NAMALWA (cell line): Measurements from ENCODE around the gene USP20.
A peak's percentile ranks its signal among the peaks of the same experiment; 100 is the strongest.
"Not testable (repeated sequence)": the region's sequence is repeated elsewhere in the genome, so short reads cannot be mapped to it uniquely, and the experiment has no call there.

Source experiments
- DNase-seq: peaks from one replicate; pipeline ENCODE4 v3.0.0-alpha.2; 2015; ENCODE audit warnings: low spot score

Gene USP20

DNA sequence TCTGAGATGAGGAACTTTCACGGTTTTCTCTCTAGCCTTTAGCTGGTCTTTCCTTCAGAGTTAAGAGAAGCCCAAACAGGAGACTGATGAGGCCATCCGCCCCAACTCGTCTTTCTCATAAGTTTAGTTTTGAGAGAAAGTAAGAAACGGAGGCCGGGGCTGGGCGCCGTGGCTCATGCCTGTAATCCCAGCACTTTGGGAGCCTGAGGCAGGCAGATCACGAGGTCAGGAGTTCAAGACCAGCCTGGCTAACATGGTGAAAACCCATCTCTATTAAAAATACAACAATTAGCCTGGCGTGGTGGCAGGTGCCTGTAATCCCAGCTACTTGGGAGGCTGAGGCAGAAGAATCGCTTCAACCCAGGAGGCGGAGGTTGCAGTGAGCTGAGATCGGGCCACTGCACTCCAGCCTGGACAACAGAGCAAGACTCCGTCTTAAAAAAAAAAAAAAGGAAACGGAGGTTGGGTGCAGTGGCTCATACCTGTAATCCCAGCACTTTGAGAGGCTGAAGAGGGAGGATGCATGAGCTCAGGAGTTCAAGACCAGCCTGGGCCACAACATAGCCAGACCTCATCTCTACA, 55.6 kb downstream of the USP20 start:
- DNase-seq: not testable (repeated sequence)

DNA sequence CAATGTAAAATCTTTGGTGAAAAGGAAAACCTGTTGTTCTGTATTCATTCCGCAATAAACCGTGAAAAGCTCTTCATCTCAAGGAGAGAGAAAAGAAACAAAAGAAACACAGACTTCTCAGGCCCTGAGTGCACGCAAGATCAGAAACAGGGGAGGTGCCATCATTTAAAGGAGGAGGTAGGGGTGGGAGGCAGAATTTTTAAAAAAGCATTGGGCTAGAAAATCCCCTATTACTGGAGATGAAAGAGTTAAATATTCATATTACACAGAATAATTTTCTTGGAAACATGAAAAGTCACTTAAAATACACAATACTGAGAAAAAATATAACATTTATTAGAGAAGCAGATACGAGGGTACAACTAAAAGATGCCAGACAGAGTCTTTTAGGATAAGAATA, 56.3 kb downstream of the USP20 start:
- no peak for DNase-seq

DNA sequence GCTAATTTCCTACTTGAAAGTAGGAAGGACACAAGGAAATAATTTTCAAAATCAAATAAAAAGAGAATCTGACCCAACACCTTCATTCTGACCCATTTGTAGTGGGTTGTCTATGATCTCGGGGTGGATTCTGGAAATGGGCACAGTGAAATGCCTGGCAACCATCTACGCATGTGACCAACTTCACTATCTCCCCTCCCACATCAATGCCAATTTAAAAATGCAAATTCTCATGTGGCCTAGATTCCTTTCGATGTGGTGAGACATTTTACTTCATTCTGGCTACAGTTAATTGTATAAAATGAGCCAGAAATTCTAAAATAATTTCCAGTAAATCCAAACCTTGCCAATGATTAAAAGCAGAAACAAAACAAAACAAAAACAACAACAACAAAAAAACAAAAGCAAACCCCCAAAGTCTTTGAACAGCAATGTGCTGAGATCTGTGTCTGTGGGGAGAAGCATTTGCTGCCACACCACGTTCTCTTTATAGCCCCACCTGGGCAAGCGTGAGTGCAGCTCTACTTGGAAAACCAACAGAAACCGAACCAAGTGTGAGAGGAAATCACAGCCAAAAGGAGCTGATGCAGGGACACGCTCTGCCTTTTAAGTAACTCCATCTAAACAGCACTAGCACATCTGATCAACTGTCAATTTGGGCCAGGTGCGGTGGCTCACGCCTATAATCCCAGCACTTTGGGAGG, 59.0 kb downstream of the USP20 start:
- peak; percentile 70 for DNase-seq

DNA sequence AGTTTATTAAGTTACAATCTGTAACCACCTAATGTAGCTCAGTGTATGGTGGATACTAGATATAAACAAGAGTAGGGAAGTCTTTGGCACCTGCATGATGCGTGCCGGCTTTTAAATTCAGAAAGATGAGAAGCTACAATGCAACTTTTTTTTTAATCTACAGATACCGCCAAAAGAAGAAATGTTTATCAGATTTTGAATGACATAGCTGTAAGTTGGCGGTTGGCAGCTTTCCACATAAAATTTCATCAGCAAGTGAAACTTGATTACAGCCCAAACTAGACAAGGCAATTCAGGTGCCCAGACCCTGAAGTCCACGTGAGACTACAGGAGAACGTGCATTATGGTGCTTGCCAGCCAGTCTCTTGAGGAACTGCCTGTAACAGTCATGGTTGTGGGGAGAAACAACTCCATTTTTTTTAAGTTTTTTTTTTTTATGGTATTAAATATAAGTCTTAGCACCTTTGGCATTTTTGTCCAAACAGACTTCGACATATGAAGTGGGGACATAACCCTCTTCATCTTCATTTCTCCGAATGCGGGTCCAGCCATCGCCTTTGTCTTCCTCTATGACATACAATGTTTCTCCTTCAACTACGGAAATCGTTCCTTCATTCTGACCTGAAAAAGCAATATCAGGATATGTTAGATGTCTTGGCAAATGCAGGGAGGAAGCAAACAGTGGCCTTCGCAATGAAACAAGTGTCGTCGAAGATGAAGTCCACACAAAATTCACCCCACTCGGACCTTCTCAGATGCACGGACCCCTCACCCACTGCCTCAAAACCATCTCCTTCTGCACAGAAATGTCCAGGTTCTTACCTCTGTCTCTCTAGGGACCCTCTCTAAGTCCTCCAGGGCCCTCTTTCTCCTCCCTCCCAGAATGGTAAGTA, 60.4 kb downstream of the USP20 start:
- peak; percentile 64 for DNase-seq

DNA sequence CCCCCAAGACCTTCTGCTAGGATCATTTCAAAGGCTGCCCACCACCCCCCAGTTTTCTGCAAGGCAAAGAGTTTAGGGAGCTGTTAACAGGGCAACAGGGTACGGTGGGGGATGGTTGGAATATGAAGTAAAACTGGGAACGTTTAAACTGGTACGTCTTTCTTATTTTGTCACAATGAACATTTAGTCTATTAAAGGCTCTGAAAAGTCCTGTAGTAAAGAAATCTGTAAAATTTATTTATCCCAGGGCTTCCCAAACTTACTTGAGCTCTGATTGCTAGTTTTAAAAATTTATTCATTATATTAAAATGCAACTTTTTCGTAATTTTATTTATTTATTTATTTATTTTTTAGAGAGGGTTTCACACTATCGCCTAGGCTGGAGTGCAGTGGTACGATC, 62.0 kb downstream of the USP20 start:
- no peak for DNase-seq

DNA sequence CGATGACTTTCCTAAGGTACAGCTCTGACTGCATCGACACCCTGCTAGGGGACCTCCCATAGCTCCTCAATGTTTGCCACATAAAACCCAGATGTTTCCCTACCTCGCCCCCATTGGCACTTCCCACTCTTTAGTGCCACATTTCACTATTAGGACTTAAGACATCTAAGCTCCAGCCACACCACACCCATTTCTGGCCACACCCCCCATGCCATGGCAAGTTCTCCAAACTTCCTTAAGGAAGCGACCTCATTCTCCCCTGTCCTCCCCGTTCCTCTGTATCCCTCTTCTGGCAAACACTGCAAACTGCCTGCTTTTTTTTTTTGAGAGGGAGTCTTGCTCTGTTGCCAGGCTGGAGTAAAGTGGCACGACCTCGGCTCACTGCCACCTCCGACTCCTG, 62.9 kb downstream of the USP20 start:
- no peak for DNase-seq

DNA sequence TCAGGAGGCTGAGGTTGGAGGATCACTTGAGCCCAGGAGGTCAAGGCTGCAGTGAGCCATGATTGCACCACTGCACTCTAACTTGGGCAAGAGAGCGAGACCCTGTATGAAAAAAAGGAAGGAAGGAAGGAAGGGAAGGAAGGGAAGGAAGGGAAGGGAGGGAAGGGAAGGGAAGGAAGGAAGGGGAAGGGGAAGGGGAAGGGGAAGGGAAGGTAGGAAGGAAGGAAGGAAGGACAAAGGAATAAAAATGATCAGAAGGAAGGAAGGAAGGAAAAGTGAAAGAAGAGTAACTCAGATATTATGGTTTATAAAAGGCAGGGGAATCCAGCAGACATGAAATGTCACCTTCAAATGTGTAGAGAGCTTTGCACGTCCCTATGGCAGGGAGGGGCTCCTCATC, 64.4 kb downstream of the USP20 start:
- no peak for DNase-seq

DNA sequence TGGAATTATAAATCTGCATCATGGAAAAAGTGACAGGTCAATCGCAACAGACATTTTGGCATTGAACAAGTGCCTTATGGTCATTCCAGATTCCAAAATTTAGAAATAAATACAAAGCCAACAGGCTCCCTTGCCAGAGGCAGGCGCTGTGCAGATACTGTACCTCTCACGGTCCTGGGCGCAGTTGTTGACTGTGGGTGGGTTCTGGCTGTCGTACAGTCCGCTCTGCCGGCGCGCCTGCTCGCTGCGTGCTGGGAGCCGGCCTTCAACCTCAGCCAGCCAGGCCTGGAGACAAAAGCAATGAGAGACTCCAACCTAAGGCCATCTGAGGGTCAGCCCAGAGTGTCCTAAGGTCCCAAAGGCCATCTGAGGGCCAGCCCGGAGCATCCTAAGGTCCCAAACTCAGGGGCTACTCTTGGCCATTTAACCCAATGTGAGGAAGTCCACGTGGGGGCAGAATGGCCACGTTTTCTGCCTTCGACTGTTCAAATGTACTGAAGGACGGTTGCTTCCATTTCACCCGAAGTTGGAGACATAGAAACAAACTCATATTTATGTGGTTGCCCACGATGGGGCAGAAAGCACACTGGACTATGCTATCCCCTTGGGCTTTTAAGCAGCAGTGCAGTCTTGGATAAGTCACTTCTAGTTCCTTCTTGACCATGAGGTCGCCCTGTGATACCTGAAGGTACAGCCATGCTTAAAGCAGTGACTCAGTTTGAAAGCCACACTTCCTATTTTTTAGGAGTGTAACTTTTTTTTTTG, 65.2 kb downstream of the USP20 start:
- DNase-seq: no peak

DNA sequence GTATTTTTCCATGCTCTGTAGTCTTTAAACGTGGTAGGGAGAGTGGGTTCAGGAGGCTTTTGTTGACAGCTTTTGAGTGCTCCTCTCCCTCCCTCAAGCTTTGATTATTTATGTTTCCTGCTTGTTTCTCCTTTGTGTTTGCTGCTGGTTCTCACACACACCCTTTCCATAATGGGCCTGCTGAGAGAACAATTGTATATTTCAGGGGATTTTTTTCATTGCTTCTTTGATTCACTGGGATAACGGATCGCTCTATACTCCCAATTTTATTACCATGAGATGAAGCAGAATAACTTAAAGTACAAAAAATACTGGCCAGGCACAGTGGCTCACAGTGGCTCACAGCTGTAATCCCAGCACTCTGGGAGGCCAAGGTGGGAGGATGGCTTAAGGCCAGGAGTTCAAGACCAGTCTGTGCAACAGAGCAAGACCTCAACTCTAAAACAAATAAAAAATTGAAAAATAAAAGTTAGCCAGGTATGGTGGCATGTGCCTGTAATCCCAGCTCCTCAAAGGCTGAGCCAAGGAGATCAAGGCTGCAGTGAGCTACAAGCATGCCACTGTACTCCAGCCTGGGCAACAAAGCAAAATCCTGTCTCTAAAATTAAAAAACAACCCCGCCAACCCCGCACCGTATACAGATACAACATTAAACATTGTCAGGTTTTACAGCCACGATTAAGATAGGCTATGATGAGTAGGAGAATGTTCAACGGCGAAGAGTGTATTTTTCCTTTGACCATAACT, 66.9 kb downstream of the USP20 start:
- no peak for DNase-seq

DNA sequence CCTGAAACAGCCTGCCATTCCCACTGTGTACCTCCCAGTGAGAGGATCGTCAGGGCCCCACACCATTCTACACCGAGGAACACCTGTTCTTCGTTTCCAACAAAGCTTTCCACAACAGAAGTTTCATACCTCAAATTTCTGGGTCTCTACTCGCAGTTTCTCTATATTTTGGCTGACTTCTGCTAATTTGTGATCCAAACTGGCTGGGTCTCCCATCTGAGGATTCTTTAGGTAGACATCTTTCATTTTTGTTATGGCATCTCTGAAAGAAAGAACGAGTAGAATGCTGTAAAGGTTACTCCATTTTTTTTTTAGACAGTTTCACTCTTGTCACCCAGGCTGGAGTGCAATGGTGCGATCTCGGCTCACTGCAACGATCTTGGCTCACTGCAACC, 67.5 kb downstream of the USP20 start:
- DNase-seq: no peak

DNA sequence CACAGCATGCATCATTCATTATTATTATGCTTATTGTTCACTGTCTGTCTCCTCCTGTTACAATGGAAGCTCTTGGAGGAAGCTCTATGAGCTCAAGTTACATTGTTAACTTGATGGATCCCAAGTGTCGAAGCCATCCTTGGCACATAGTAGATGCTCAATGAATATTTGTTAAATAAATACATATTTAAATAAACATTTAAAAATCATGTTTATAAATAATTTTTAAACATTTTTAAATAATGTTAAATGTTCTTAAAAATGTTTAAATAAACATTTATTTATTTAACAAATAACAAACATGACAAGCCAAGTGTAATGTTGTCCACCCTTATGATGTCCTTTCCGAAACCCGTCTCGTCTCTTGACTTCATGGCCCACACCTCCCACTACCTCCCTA, 69.5 kb downstream of the USP20 start:
- no peak for DNase-seq

DNA sequence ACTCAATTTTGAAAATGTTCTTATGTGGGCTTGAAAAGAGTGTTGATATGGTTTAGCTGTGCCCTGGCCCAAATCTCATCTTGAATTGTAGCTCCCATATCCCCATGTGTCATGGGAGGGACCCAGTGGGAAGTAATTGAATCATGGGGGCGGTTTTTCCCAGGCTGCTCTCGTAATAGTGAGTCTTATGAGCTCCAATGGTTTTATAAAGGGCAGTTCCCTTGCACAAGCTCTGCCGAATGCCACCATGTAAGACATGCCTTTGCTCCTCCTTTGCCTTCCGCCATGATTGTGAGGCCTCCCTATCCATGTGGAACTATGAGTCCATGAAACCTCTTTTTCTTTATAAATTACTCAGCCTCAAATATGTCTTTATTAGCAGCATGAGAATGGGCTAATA, 71.0 kb downstream of the USP20 start:
- no peak for DNase-seq

DNA sequence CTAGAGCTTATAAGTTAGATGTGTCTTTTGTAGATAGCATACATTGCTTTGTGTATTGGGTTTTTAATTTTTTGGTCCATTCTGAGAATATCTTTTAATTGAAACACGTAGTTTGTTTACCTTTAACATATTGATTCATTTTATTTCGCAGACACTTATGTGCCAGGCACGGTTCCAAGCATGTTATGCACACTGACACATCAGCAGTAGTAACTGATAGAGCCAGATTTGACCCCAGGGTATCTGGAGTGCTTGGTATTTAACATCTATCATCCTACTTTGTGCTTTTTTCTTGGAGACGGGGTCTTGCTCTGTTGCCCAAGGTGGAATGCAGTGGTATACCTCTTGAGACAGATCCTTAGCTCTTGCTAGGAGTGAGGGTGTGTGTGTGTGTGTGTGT, 71.9 kb downstream of the USP20 start:
- DNase-seq: no peak

DNA sequence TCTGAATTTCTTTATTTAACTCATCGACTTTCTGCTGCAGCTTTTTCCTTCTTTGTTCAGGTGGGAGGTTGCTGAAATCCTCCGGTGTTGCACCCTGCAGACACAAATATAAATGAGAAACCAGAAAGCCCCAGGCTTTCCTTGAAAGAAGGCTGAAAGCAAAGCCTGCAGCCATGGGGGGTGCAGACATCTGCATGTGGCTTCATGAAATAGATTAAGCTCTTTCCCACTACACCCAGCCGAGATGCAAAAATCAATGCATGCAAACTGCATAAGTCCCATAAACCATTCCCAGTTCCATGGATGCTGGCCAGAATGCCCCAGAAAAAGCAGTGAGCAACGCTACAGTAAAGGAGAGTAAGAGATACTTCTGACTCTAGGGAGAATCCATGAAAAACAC, 73.6 kb downstream of the USP20 start:
- no peak for DNase-seq

DNA sequence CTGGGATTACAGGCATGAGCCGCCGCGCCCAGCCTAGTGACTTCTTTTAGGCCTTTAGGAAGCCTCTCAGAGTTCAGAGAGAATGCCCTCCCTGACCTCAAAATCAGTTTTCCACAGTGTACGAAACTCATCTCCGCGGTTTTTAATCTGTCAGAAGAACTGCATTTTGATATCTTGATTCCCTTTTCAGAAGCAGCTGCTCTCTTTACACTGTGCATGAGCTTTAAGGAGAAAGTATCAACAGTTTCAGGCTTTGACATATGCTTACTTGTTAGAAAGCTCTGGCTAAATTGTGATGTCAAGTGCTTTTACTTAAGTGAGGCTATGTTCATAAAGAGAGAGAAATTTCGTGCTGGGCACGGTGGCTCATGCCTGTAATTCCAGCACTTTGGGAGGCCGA, 74.6 kb downstream of the USP20 start:
- DNase-seq: no peak

DNA sequence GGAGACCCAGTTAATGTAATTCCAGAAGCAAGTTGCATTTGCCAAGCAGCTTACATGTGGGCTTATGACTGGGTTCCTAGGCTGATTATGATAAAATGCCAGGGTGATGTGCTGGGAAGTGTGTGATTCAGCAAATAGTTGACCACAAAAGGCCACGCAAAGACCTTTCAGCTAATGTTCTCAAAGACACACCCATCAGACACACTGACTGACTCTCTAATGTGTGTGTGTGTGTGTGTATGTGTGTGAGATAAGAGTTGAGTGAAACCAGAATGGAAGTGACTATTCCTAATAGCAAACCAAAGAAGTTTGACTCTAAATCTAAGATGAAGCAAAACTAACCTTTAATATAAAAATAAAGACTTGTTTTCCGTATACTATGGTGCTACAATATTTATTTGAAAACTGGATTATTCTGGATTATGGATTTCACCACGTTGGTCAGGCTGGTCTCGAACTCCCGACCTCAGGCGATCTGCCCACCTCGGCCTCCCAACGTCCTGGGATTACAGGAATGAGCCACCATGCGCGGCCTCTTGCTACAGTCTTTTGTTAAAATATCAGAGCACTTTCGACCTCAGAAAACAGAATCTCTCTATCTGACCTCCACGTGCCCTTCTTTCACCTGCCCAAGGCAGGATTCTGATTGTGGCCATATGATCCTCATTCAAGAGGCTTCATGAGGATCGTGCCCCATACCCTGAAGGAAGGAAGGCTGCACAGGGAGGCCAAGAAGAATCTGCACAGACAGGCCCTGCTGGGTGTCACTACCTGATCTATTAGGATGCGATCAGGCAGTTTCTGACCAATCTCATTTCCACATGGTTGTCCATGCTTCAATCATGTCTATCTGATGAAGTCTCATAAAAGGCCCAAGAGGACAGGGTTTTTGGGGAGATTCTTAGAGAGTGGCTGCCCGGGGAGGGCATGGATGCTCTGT, 75.6 kb downstream of the USP20 start:
- DNase-seq: no peak

DNA sequence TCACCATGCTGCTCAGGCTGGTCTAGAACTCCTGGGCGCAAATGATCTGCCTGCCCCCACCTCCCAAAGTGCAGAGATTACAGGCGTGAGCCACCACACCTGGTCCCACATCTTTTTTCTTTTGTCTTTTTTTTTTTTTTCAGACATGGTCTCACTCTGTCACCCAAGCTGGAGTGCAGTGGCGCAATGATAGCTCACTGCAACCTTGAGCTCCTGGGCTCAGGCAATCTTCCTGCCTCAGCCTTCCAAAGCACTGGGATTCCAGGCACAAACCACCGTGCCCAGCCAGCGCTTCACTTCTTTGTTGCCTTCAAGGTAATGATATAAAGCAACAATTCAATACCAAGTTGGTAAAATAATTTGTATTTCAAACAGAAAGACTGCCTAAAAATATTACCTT, 78.8 kb downstream of the USP20 start:
- no peak for DNase-seq

DNA sequence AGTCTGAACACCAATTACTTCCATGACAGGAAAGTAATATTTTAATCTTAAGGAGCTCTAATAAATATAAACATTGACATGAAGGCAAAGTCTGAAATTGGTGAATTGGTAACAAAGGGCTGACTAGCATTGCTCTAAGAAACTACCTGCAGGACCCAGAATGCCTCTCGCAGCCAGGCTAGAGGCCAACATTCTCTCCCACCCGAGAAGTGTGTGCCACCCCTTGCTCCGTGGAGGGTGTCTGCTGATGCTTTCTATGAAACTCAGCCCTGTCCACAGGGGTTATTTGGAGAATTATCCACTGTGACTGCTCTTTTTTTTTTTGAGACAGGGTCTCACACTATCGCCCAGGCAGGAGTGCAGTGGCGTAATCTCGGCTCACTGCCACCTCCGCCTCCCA, 81.4 kb downstream of the USP20 start:
- DNase-seq: no peak

DNA sequence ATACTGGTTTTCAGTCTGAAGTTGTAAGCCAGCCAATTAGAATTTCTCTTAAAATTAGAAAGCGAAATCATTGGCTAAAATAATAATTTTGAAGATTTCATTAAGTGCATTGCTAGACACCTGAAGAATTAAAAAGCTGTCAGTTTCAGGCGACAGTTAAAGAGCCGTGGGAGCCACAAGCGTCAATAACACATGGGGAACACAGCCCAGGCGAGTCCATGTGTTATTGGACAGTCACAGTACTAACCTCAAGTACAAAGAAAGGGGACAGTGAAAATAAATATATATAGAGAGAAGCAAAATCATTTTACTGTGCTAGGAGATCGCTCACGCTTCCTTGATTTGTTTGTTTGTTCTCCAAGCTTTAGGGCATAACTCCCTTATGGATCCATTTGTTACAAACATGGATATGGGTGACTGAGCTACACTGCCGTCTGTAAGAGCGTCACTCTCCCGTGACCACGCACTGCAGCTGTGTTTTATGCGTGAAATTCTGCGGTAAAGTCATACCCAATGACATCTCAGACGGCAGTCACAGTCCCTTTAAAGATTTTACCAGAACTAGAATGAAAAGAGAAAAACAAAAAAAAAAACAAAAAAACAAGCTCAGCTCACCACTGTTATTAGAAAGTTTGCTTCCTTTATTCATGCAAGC, 83.2 kb downstream of the USP20 start:
- peak; percentile 73 for DNase-seq

DNA sequence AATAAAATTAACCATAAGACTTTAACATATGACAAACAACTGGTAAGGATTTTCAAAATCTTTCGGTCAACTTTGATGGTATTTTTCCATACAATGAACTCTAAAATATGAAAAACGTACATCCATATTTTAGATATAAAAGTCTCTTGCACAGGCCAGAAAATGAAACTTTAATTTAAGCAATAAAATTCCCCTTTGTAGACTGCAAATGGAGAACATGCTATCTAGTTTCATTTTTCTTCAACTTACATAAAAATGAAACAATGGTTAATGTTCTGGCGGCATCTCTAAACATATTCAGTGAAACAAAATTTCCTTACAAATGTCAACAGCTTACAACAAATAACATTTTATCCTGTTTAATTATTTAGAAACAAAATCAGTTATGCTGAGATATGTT, 84.0 kb downstream of the USP20 start:
- no peak for DNase-seq
